OCI-LY1 (cell line): ENCODE measurements around the gene EFNA2.

Experiments
- H2AFZ ChIP-seq: fragments of 200-600 bp; sonication (generic), shearing (Covaris generic); 2 replicates; pipeline ENCODE4 v1.6.0; 2014; ENCODE audit warnings: antibody characterized with exemption, mild to moderate bottlenecking, low read length
- H3F3A ChIP-seq: fragments of 200-600 bp; sonication (generic), shearing (Covaris generic); 2 replicates; pipeline ENCODE4 v1.6.0; 2014; ENCODE audit warnings: mild to moderate bottlenecking, antibody characterized with exemption, low read length, moderate library complexity; ENCODE audit not compliant: insufficient read depth
- H3K27ac ChIP-seq: fragments of 200-600 bp; sonication (generic); 2 replicates; pipeline ENCODE4 v1.5.1; 2014; ENCODE audit warnings: low read length, mixed run types, mild to moderate bottlenecking, low read depth; ENCODE audit not compliant: poor library complexity, severe bottlenecking
- H3K27me3 ChIP-seq: fragments of 200-600 bp; sonication (generic); 2 replicates; pipeline ENCODE4 v1.6.0; 2014; ENCODE audit warnings: antibody characterized with exemption, mild to moderate bottlenecking, low read length, moderate library complexity; ENCODE audit not compliant: insufficient read depth
- H3K36me3 ChIP-seq: fragments of 200-600 bp; sonication (generic); 2 replicates; pipeline ENCODE4 v1.6.1; 2014; ENCODE audit warnings: mild to moderate bottlenecking, antibody characterized with exemption, low read length, moderate library complexity, mixed read lengths; ENCODE audit not compliant: insufficient read depth
- H3K4me1 ChIP-seq: fragments of 200-600 bp; sonication (generic); 2 replicates; pipeline ENCODE4 v1.5.1; 2014; ENCODE audit warnings: mild to moderate bottlenecking, low read length, moderate library complexity; ENCODE audit not compliant: insufficient read depth, severe bottlenecking
- H3K4me2 ChIP-seq: fragments of 200-600 bp; sonication (generic), shearing (Covaris generic); 2 replicates; pipeline ENCODE4 v1.6.1; 2014; ENCODE audit warnings: low read length
- H3K4me3 ChIP-seq: fragments of 200-600 bp; sonication (generic); 2 replicates; pipeline ENCODE4 v1.5.1; 2014; ENCODE audit warnings: low read length, low read depth, mild to moderate bottlenecking, mixed read lengths; ENCODE audit not compliant: poor library complexity, severe bottlenecking
- H3K79me2 ChIP-seq: fragments of 200-600 bp; shearing (Covaris generic); 2 replicates; pipeline ENCODE4 v1.6.1; 2016; ENCODE audit warnings: mixed run types, low read length, mixed read lengths; ENCODE audit not compliant: insufficient read depth
- H3K9ac ChIP-seq: fragments of 200-600 bp; sonication (generic), shearing (Covaris generic); 2 replicates; pipeline ENCODE4 v1.6.1; 2014; ENCODE audit warnings: mild to moderate bottlenecking, low read length, mixed read lengths
- H3K9me2 ChIP-seq: fragments of 200-600 bp; sonication (generic), shearing (Covaris generic); 2 replicates; pipeline ENCODE4 v1.6.1; 2014; ENCODE audit warnings: low read depth, mild to moderate bottlenecking, low read length, mixed read lengths
- H3K9me3 ChIP-seq: fragments of 200-600 bp; shearing (Covaris generic); 2 replicates; pipeline ENCODE4 v1.6.1; 2014; ENCODE audit warnings: low read length, mixed read lengths
- H4K20me1 ChIP-seq: fragments of 200-600 bp; sonication (generic), shearing (Covaris generic); 2 replicates; pipeline ENCODE4 v1.6.0; 2016; ENCODE audit warnings: mild to moderate bottlenecking, low read length; ENCODE audit not compliant: insufficient read depth
- CTCF ChIP-seq: fragments of 200-600 bp; sonication (generic), shearing (Covaris generic); IDR thresholded peaks from 2 replicates; pipeline ENCODE4 v1.5.1; 2017; ENCODE audit warnings: mild to moderate bottlenecking, antibody characterized with exemption, low read length, moderate library complexity, mixed read lengths
- EZH2 ChIP-seq: fragments of 200-600 bp; sonication (generic), shearing (Covaris generic); IDR thresholded peaks from 2 replicates; pipeline ENCODE4 v1.8.0; 2017; ENCODE audit warnings: borderline replicate concordance, mixed run types, mild to moderate bottlenecking, antibody characterized with exemption, low read length, moderate library complexity, mixed read lengths

Gene EFNA2

GRCh38 chr19:1237754-1238368 lies 47.8 kb upstream of the EFNA2 start, which contains the start of gene CBARP:
CBARP (minus strand) TSS chr19:1238005; CDS start chr19:1236100, 1,905 bp downstream.
- peaks cover 6% of the 10 kb centered on the region; the same call in 1 of the 2 replicates for H3K27me3 ChIP-seq
- H3K9ac ChIP-seq = no peak within 1 kb of the TSS
- H3K4me1 ChIP-seq = peaks cover 26% of the 10 kb centered on the region

GRCh38 chr19:1238369-1239303 lies 47.0 kb upstream of the EFNA2 start:
- peak overlapping the region; percentile 59 for H3K4me2 ChIP-seq
- no peaks in the 10 kb centered on the region for H3K9me3 ChIP-seq
- no peak overlapping the region for H2AFZ ChIP-seq
- H3K27ac ChIP-seq = no peak overlapping the region
- H4K20me1 ChIP-seq = no peaks in the 10 kb centered on the region
- H3K4me1 ChIP-seq = peaks cover 34% of the 10 kb centered on the region
- peak overlapping the region; percentile 52 for H3K4me3 ChIP-seq
- peaks cover 5% of the 10 kb centered on the region; the same call in 1 of the 2 replicates for H3F3A ChIP-seq
- no peak for TF ChIP-seq EZH2
- TF ChIP-seq CTCF = no peak
- H3K9me2 ChIP-seq = no peaks in the 10 kb centered on the region
- H3K9ac ChIP-seq = no peak overlapping the region
- H3K36me3 ChIP-seq = no peaks in the 10 kb centered on the region
- H3K79me2 ChIP-seq = no peaks in the 10 kb centered on the region
- peaks cover 6% of the 10 kb centered on the region; the same call in 1 of the 2 replicates for H3K27me3 ChIP-seq

More at GRCh38 chr19:1237754-1238368, 47.8 kb upstream of the EFNA2 start, which contains the start of gene CBARP:
- H3K9me2 ChIP-seq = no peaks in the 10 kb centered on the region
- H3K36me3 ChIP-seq = no peaks in the 10 kb centered on the region
- peak within 1 kb of the TSS; percentile 59 for H3K4me2 ChIP-seq
- H3K79me2 ChIP-seq = no peaks in the 10 kb centered on the region
- H3K27ac ChIP-seq = no peak within 1 kb of the TSS
- peaks cover 5% of the 10 kb centered on the region; the same call in 1 of the 2 replicates for H3F3A ChIP-seq
- no peaks in the 10 kb centered on the region for H3K9me3 ChIP-seq
- no peak within 1 kb of the TSS for H2AFZ ChIP-seq
- H4K20me1 ChIP-seq = no peaks in the 10 kb centered on the region
- H3K4me3 ChIP-seq = peak within 1 kb of the TSS; percentile 52
- TF ChIP-seq EZH2 (no peak), CTCF (no peak)

GRCh38 chr19:1239420-1239795 lies 46.3 kb upstream of the EFNA2 start:
- no peak for TF ChIP-seq EZH2
- TF ChIP-seq CTCF = no peak
- no peaks in the 10 kb centered on the region for H3K79me2 ChIP-seq
- no peak overlapping the region for H3K9ac ChIP-seq
- H3K4me2 ChIP-seq = no peak overlapping the region
- no peaks in the 10 kb centered on the region for H3K9me3 ChIP-seq
- H3K4me1 ChIP-seq = peaks cover 42% of the 10 kb centered on the region
- peaks cover 5% of the 10 kb centered on the region; the same call in 1 of the 2 replicates for H3K36me3 ChIP-seq
- no peaks in the 10 kb centered on the region for H4K20me1 ChIP-seq
- no peak overlapping the region for H2AFZ ChIP-seq
- peaks cover 6% of the 10 kb centered on the region; the same call in 1 of the 2 replicates for H3K27me3 ChIP-seq
- H3K4me3 ChIP-seq = peak overlapping the region; percentile 44
- no peak overlapping the region for H3K27ac ChIP-seq
- H3K9me2 ChIP-seq = no peaks in the 10 kb centered on the region
- H3F3A ChIP-seq = peaks cover 5% of the 10 kb centered on the region; the same call in 1 of the 2 replicates
